Measurements from ENCODE around the gene WNT9B.

DNA sequence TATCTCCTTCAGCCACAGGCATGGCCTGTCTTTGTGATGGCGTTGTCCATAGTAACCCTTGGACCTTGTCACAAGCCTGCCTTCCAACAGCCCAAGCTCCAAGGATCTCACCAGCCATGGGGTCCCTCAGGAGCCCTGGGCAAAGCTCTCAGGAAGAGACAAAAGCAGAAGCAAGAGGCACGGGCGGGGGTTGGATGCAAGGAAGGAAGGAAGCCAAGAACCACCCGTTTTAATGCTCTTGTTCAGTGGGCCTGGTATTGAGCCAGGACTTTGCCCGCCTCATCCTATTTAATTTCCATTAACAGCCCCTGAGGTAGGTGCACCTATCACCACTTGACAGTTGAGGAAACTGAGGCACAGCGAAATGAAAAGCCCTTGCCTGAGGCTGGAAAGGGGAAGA lies 39.3 kb downstream of the WNT9B start:
- TF ChIP-seq TAF1 (IDR thresholded peaks at IDR 0.05; ENCODE audit: borderline replicate concordance, insufficient read depth, low read length) = no peak
- TF ChIP-seq POLR2AphosphoS5 (IDR thresholded peaks at IDR 0.05; ENCODE audit: low read depth, low read length) = no peak
- TF ChIP-seq, protein P1, sequence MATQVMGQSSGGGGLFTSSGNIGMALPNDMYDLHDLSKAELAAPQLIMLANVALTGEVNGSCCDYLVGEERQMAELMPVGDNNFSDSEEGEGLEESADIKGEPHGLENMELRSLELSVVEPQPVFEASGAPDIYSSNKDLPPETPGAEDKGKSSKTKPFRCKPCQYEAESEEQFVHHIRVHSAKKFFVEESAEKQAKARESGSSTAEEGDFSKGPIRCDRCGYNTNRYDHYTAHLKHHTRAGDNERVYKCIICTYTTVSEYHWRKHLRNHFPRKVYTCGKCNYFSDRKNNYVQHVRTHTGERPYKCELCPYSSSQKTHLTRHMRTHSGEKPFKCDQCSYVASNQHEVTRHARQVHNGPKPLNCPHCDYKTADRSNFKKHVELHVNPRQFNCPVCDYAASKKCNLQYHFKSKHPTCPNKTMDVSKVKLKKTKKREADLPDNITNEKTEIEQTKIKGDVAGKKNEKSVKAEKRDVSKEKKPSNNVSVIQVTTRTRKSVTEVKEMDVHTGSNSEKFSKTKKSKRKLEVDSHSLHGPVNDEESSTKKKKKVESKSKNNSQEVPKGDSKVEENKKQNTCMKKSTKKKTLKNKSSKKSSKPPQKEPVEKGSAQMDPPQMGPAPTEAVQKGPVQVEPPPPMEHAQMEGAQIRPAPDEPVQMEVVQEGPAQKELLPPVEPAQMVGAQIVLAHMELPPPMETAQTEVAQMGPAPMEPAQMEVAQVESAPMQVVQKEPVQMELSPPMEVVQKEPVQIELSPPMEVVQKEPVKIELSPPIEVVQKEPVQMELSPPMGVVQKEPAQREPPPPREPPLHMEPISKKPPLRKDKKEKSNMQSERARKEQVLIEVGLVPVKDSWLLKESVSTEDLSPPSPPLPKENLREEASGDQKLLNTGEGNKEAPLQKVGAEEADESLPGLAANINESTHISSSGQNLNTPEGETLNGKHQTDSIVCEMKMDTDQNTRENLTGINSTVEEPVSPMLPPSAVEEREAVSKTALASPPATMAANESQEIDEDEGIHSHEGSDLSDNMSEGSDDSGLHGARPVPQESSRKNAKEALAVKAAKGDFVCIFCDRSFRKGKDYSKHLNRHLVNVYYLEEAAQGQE (IDR thresholded peaks at IDR 0.05; ENCODE audit: insufficient read depth in 1 of 2, low read depth in 2 of 2, low read length in 2 of 2) = no peak
